CD4-positive, CD25-positive, alpha-beta regulatory T cell (primary cell): ENCODE results near the gene TMEM128. TPM values are rescaled to one million over a fixed set of nuclear protein-coding genes. Genes with fewer than 3 reads are reported as not detected.
A peak's percentile ranks its signal among the peaks of the same experiment; 100 is the strongest.
"Not testable (repeated sequence)": the region's sequence is repeated elsewhere in the genome, so short reads cannot be mapped to it uniquely, and the experiment has no call there.

Experiments
- ATAC-seq, 2 donors: fragments of 150-1000 bp; cut with Tn5 transposase; one replicate each; pipeline ENCODE4 v1.10.0; 2021; ENCODE audit warnings: low read depth in 2 of 2, moderate number of reproducible peaks in 2 of 2, moderate library complexity in 1 of 2
- DNase-seq, 3 donors: peaks; one replicate each; pipeline versions ENCODE4 v3.0.0 to v3.0.0-alpha.2; 2012 to 2022; ENCODE audit warnings: mixed read lengths in 1 of 3
- H3K27ac ChIP-seq: one replicate; pipeline ENCODE4 v1.7.0; 2013; ENCODE audit warnings: mild to moderate bottlenecking, low read length; ENCODE audit not compliant: insufficient read depth, poor library complexity, severe bottlenecking
- H3K27me3 ChIP-seq: one replicate; pipeline ENCODE4 v1.7.0; 2013; ENCODE audit warnings: low read length; ENCODE audit not compliant: control insufficient read depth, insufficient read depth
- H3K36me3 ChIP-seq: one replicate; pipeline ENCODE4 v1.7.0; 2013; ENCODE audit warnings: mild to moderate bottlenecking, low read length, moderate library complexity; ENCODE audit not compliant: control insufficient read depth, insufficient read depth
- H3K4me1 ChIP-seq: 2 replicates; pipeline ENCODE4 v1.7.0; 2013; ENCODE audit warnings: mild to moderate bottlenecking, low read length; ENCODE audit not compliant: insufficient read depth, control insufficient read depth, poor library complexity, severe bottlenecking
- H3K4me3 ChIP-seq: one replicate; pipeline ENCODE4 v1.7.0; 2013; ENCODE audit warnings: low read depth, mild to moderate bottlenecking, low read length, moderate library complexity
- H3K9me3 ChIP-seq, 2 experiments: 1 replicate in 1 of 2; 2 replicates in 1 of 2; pipeline ENCODE4 v1.7.0; 2013; ENCODE audit warnings: low read length in 2 of 2, mild to moderate bottlenecking in 1 of 2, moderate library complexity in 1 of 2; ENCODE audit not compliant: control insufficient read depth in 2 of 2
- H3K27ac Mint-ChIP-seq, 3 donors: one replicate each; pipeline ENCODE4 v1.8.0; 2020 to 2022; ENCODE audit warnings: mild to moderate bottlenecking in 3 of 3, mixed read lengths in 3 of 3, moderate library complexity in 2 of 3
- H3K27me3 Mint-ChIP-seq: one replicate; pipeline ENCODE4 v1.8.0; 2022; ENCODE audit warnings: mild to moderate bottlenecking, mixed read lengths
- H3K36me3 Mint-ChIP-seq: one replicate; pipeline ENCODE4 v1.8.0; 2020; ENCODE audit warnings: mixed read lengths
- H3K4me1 Mint-ChIP-seq, 4 donors: one replicate each; pipeline ENCODE4 v1.8.0; 2020 to 2022; ENCODE audit warnings: mixed read lengths in 4 of 4, mild to moderate bottlenecking in 1 of 4
- H3K4me3 Mint-ChIP-seq, 4 donors: one replicate each; pipeline ENCODE4 v1.8.0; 2020 to 2022; ENCODE audit warnings: mild to moderate bottlenecking in 4 of 4, mixed read lengths in 4 of 4, moderate library complexity in 3 of 4
- H3K9me3 Mint-ChIP-seq, 7 donors: one replicate each; pipeline ENCODE4 v1.8.0; 2020 to 2022; ENCODE audit warnings: mixed read lengths in 7 of 7, mild to moderate bottlenecking in 3 of 7, moderate library complexity in 2 of 7
- polyA plus RNA-seq, 4 donors: library from polyadenylated mRNA; unstranded; fragments of 300-500 nt; fragmentation: Illumina TruSeq; gene quantifications; one replicate each; pipeline ENCODE4 v1.2.3, GENCODE V29; 2021
- total RNA-seq: library from RNA; stranded (reverse); gene quantifications from one replicate; pipeline ENCODE4 v1.2.3, GENCODE V29; 2022

TMEM128 gene
- total and polyA plus RNA-seq, 5 donors from 2014 or later: 7.4 to 43.8 (median 32.1) TPM

DNA sequence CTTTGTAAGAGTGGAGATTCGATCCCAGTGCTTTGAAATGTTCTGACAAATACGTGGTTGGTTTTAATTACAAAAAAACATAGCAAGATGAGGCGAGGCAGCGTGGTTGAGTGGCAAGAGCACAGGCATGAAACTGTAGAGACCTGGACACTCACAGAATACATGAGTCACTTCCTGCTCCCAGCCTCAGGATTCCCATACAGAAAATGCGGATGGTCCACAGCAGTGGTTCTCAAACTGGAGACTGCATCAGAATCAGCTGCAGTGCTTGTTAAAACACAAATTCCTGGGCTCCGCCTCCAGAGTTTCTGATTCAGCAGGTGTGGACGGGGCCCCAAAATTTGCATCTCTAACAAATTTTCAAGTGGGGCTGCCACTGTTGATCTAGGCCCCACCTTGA lies 31.4 kb downstream of the TMEM128 start:
- no peaks in the 10 kb centered on the region for H3K4me1 Mint-ChIP-seq
- no peaks in the 10 kb centered on the region for H3K4me1 ChIP-seq
- H3K9me3 Mint-ChIP-seq: peaks cover 0 to 2% (median 0%) of the 10 kb centered on the region in 7 donors
- no peaks in the 10 kb centered on the region for H3K27me3 ChIP-seq
- H3K27ac ChIP-seq: no peak overlapping the region
- no peaks in the 10 kb centered on the region for H3K36me3 ChIP-seq
- ATAC-seq: no peak
- H3K4me3 Mint-ChIP-seq: no peak overlapping the region
- no peak overlapping the region for H3K27ac Mint-ChIP-seq
- no peaks in the 10 kb centered on the region for H3K9me3 ChIP-seq
- H3K36me3 Mint-ChIP-seq: no peaks in the 10 kb centered on the region
- peaks cover 32% of the 10 kb centered on the region for H3K27me3 Mint-ChIP-seq
- no peak for DNase-seq
- H3K4me3 ChIP-seq: no peak overlapping the region

DNA sequence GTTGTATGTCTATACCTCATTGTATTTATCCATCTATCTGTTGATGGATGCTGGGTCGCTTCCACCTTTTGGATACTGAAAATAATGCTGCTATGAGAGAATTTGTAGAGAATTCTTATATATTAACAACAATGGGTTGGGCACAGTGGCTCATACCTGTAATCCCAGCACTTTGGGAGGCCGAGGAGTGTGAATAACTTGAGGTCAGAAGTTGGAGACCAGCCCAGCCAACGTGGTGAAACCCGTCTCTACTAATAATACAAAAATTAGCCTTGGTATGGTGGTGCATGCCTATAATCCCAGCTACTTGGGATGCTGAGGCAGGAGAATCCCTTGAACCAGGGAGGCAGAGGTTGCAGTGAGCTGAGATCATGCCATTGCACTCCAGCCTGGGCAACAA lies 34.3 kb downstream of the TMEM128 start:
- not testable (repeated sequence) for DNase-seq, H3K4me3 ChIP-seq, H3K9me3 Mint-ChIP-seq, H3K4me1 ChIP-seq, H3K36me3 ChIP-seq, H3K27ac ChIP-seq, H3K9me3 ChIP-seq, H3K27ac Mint-ChIP-seq, ATAC-seq, H3K4me3 Mint-ChIP-seq, H3K36me3 Mint-ChIP-seq, H3K4me1 Mint-ChIP-seq, H3K27me3 ChIP-seq
- peaks cover 48% of the 10 kb centered on the region for H3K27me3 Mint-ChIP-seq

DNA sequence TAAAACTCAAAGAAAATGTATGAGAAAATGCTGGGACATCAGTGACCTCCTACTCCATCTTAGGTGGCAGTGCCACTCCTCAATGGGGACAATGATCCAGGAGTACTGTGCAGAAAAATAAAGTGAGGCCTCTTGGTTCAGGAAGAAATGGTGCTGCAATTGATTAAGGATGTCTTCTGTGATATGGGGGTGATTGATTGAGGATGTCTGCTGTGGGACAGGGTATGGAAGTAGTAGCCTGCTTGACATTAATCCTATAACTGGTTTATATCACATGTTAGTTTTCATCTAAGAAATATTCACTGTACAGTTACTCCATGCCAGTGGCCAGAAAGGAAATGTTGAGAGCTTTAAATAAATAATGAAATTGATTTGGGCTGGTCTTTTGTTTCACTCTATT lies 41.8 kb downstream of the TMEM128 start:
- Histone ChIP-seq H3K4me1 (no peaks in the 10 kb centered on the region), H3K27ac (no peak overlapping the region), H3K27me3 (peaks cover 7% of the 10 kb centered on the region), H3K36me3 (no peaks in the 10 kb centered on the region), H3K4me3 (no peak overlapping the region), H3K9me3 (no peaks in the 10 kb centered on the region)
- Mint-ChIP-seq H3K9me3 (peaks cover 0 to 4% (median 0%) of the 10 kb centered on the region in 7 donors), H3K27ac (no peak overlapping the region), H3K36me3 (no peaks in the 10 kb centered on the region), H3K4me3 (no peak overlapping the region), H3K4me1 (no peaks in the 10 kb centered on the region), H3K27me3 (peaks cover 45% of the 10 kb centered on the region)
- ATAC-seq (no peak), DNase-seq (no peak)

DNA sequence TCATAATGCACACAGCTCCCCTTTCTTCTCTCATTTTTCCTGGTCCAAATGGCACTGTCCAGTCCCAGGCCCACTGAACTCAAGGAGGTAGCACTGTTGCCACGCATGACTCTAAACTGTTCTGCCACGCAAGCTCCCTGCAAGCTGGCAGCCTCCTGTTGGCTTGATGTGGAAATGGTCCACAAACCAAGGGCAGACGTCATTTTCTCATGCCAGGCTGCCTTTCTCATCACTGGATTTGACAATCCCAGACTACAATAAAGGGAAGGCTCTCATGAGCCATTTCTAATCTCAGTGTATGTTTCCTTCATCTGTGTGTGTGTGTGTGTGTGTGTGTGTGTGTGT lies 43.6 kb downstream of the TMEM128 start:
- Mint-ChIP-seq H3K36me3 (no peaks in the 10 kb centered on the region), H3K27me3 (peaks cover 32% of the 10 kb centered on the region), H3K4me3 (no peak overlapping the region), H3K4me1 (no peaks in the 10 kb centered on the region), H3K27ac (no peak overlapping the region), H3K9me3 (peaks cover 0 to 4% (median 0%) of the 10 kb centered on the region in 7 donors)
- Histone ChIP-seq H3K36me3 (no peaks in the 10 kb centered on the region), H3K4me3 (no peak overlapping the region), H3K4me1 (no peaks in the 10 kb centered on the region), H3K27ac (no peak overlapping the region), H3K9me3 (no peaks in the 10 kb centered on the region), H3K27me3 (peaks cover 7% of the 10 kb centered on the region)
- DNase-seq: no peak
- no peak for ATAC-seq

GRCh38 chr4:4203688-4204400 lies 44.2 kb downstream of the TMEM128 start:
- H3K27me3 ChIP-seq: peaks cover 6% of the 10 kb centered on the region
- DNase-seq (no peak), ATAC-seq (no peak)
- no peak overlapping the region for H3K4me3 ChIP-seq
- Mint-ChIP-seq H3K4me1 (no peaks in the 10 kb centered on the region), H3K9me3 (peaks cover 0 to 4% (median 0%) of the 10 kb centered on the region in 7 donors), H3K27me3 (peaks cover 30% of the 10 kb centered on the region), H3K4me3 (no peak overlapping the region), H3K36me3 (no peaks in the 10 kb centered on the region), H3K27ac (no peak overlapping the region)
- H3K27ac ChIP-seq: no peak overlapping the region
- no peaks in the 10 kb centered on the region for H3K4me1 ChIP-seq
- H3K36me3 ChIP-seq: no peaks in the 10 kb centered on the region
- H3K9me3 ChIP-seq: no peaks in the 10 kb centered on the region

DNA sequence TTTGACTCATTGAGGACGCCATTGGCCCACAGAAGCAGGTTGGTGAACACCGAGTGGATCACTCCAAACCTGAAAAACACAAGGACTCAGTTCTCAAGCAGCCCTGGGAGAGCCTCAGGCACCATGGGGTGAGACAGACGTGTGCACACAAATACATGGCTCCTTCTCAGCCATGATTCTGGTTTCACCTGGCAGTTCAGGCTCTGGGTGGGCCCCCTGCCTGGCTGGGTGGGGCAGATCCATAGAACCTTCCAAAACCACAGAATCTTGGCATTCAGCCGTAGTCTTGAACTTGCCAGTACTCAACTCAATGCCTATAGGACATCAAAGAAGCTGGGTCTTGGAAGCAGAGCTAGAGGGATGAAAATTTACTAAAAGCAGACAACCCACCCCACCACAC lies 45.5 kb downstream of the TMEM128 start:
- no peak for DNase-seq
- H3K4me1 Mint-ChIP-seq: no peaks in the 10 kb centered on the region
- peaks cover under 1% of the 10 kb centered on the region for H3K27me3 ChIP-seq
- no peaks in the 10 kb centered on the region for H3K4me1 ChIP-seq
- no peak overlapping the region for H3K27ac ChIP-seq
- no peaks in the 10 kb centered on the region for H3K36me3 ChIP-seq
- no peak overlapping the region for H3K4me3 ChIP-seq
- no peak for ATAC-seq
- H3K4me3 Mint-ChIP-seq: peak overlapping the region in 1 of 4 donors; percentile 27
- H3K9me3 Mint-ChIP-seq: peaks cover 0 to 4% (median 0%) of the 10 kb centered on the region in 7 donors
- H3K27me3 Mint-ChIP-seq: peaks cover 17% of the 10 kb centered on the region
- no peaks in the 10 kb centered on the region for H3K9me3 ChIP-seq
- no peak overlapping the region for H3K27ac Mint-ChIP-seq
- H3K36me3 Mint-ChIP-seq: no peaks in the 10 kb centered on the region

DNA sequence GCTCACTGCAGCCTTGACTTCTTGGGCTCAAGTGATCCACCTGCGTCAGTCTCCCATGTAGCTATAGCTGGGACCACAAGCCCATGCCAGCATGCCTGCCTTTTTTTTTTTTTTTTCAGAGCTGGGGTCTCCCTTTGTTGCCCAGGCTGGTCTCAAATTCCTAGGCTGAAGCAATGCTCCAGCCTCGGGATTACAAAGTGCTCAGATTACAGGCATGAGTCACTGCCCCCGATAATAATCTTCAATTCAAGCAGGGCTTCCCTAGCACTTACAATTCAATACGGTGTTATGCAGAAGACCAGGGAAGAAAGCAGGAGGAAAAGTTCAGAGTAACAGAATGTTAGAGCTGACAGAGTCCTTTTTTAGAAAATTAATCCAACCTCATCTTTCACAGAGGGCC lies 47.4 kb downstream of the TMEM128 start:
- no peaks in the 10 kb centered on the region for H3K4me1 Mint-ChIP-seq
- DNase-seq (no peak), ATAC-seq (no peak)
- Histone ChIP-seq H3K9me3 (no peaks in the 10 kb centered on the region), H3K36me3 (no peaks in the 10 kb centered on the region), H3K27me3 (no peaks in the 10 kb centered on the region), H3K4me1 (no peaks in the 10 kb centered on the region), H3K27ac (no peak overlapping the region), H3K4me3 (no peak overlapping the region)
- H3K27me3 Mint-ChIP-seq: peaks cover 10% of the 10 kb centered on the region
- no peaks in the 10 kb centered on the region for H3K9me3 Mint-ChIP-seq
- H3K27ac Mint-ChIP-seq: no peak overlapping the region
- H3K36me3 Mint-ChIP-seq: no peaks in the 10 kb centered on the region
- no peak overlapping the region for H3K4me3 Mint-ChIP-seq

DNA sequence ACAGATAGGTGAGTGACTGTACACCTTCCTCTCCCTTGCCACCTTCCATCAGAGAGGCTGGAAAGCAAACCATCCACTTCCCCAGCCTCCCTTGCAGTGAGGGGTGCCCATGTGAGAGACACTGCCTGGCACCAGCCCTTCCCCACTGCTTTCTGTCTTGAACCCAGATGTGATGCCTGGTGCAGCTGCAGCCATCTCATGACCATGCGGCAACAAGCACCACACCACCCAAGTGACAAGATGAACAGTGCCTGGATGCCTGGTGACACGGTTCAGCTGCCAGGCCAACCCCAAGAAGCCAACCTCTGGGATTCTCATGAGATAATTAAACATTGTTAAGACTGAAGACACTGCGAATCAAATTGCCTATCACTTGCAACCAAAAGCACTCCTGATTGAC lies 52.7 kb downstream of the TMEM128 start:
- H3K27me3 Mint-ChIP-seq: no peaks in the 10 kb centered on the region
- H3K27ac ChIP-seq: no peak overlapping the region
- no peaks in the 10 kb centered on the region for H3K4me1 ChIP-seq
- H3K4me1 Mint-ChIP-seq: no peaks in the 10 kb centered on the region
- no peaks in the 10 kb centered on the region for H3K9me3 Mint-ChIP-seq
- no peaks in the 10 kb centered on the region for H3K36me3 Mint-ChIP-seq
- no peak for DNase-seq
- no peaks in the 10 kb centered on the region for H3K9me3 ChIP-seq
- no peak for ATAC-seq
- no peak overlapping the region for H3K27ac Mint-ChIP-seq
- no peak overlapping the region for H3K4me3 ChIP-seq
- H3K36me3 ChIP-seq: no peaks in the 10 kb centered on the region
- H3K4me3 Mint-ChIP-seq: no peak overlapping the region
- no peaks in the 10 kb centered on the region for H3K27me3 ChIP-seq
